Small intestine (tissue), 7 donors: ENCODE results near the gene ZNF653. TPM values are rescaled to one million over a fixed set of nuclear protein-coding genes. Genes with fewer than 3 reads are reported as not detected.

Source experiments
- DNase-seq, 2 donors: peaks; one replicate each; pipeline versions ENCODE4 v3.0.0 to v3.0.0-alpha.2; 2013
- FAIRE-seq: peaks from 2 replicates; lab custom pipeline; 2012; peaks lifted over from hg19 to GRCh38; lab: Jason Lieb, UNC
- H3K27ac ChIP-seq, 3 donors: one replicate each; pipeline ENCODE4 v1.5.1; 2013; ENCODE audit warnings: low read length in 2 of 3, mild to moderate bottlenecking in 2 of 3, control low read depth in 1 of 3, inconsistent platforms in 1 of 3, low read depth in 1 of 3, moderate library complexity in 1 of 3
- H3K27me3 ChIP-seq, 3 donors: one replicate each; pipeline ENCODE4 v1.6.1; 2013; ENCODE audit warnings: low read length in 3 of 3, inconsistent platforms in 1 of 3; ENCODE audit not compliant: control insufficient read depth in 3 of 3, insufficient read depth in 3 of 3
- H3K36me3 ChIP-seq, 3 donors: one replicate each; pipeline ENCODE4 v1.6.1; 2013; ENCODE audit warnings: low read length in 3 of 3, inconsistent platforms in 1 of 3, low read depth in 1 of 3, mild to moderate bottlenecking in 1 of 3, moderate library complexity in 1 of 3; ENCODE audit not compliant: control insufficient read depth in 3 of 3, insufficient read depth in 2 of 3
- H3K4me1 ChIP-seq, 3 donors: one replicate each; pipeline ENCODE4 v1.6.1; 2013; ENCODE audit warnings: low read length in 2 of 3, inconsistent platforms in 1 of 3, low read depth in 1 of 3, mild to moderate bottlenecking in 1 of 3, moderate library complexity in 1 of 3; ENCODE audit not compliant: control insufficient read depth in 3 of 3, insufficient read depth in 2 of 3
- H3K4me3 ChIP-seq, 3 donors: one replicate each; pipeline ENCODE4 v1.5.1; 2013; ENCODE audit warnings: low read length in 3 of 3, control low read depth in 1 of 3, inconsistent platforms in 1 of 3, low read depth in 1 of 3, mild to moderate bottlenecking in 1 of 3, moderate library complexity in 1 of 3
- H3K9me3 ChIP-seq, 2 donors: one replicate each; pipeline ENCODE4 v1.6.1; 2013; ENCODE audit warnings: low read depth in 1 of 2, low read length in 1 of 2; ENCODE audit not compliant: control insufficient read depth in 2 of 2, insufficient read depth in 1 of 2
- WGBS, 3 donors: extraction: QIAGEN DNeasy Blood & Tissue Kit; methylation state at CpG; one replicate each; pipeline ENCODE4 v1.1.7; 2013; 5-methylcytosine and 5-hydroxymethylcytosine counted together
- polyA plus RNA-seq, 4 donors: library from polyadenylated mRNA; stranded (reverse) in 3 of 4; unstranded in 1 of 4; fragments of 200-250 nt in 3 of 4; fragments of 120-200 nt in 1 of 4; gene quantifications; one replicate each; pipeline versions ENCODE4 v1.2.1 to v1.2.3, GENCODE V29; 2013
- donor health status: healthy with polysubstance abuse.
- donor health status: control.
- donor health status: control.
- donor health status: Bipolar disorder and iron deficiency.
- donor health status: healthy.

Gene ZNF653
- polyA plus RNA-seq, 4 donors: 7.5 to 25.1 (median 10.4) TPM

GRCh38 chr19:11494634-11495285, 10.9 kb downstream of the ZNF653 start:
- Histone ChIP-seq H3K27me3 (no peaks in the 10 kb centered on the region), H3K36me3 (peaks cover 0 to 83% (median 2%) of the 10 kb centered on the region in 3 donors), H3K27ac (no peak overlapping the region), H3K4me3 (no peak overlapping the region), H3K4me1 (peaks cover 0 to 16% (median 1%) of the 10 kb centered on the region in 3 donors), H3K9me3 (no peaks in the 10 kb centered on the region)
- 94 to 95% (median 94%) methylated on average over 26 to 27 of the region's 27 CpGs for WGBS, 3 donors
- FAIRE-seq (no peak), DNase-seq (no peak)

GRCh38 chr19:11489378-11489777, 16.3 kb downstream of the ZNF653 start:
- WGBS, 3 donors: 92 to 94% (median 93%) methylated on average over 7 of the region's 7 CpGs
- peaks cover 0 to 18% (median 4%) of the 10 kb centered on the region in 3 donors for H3K4me1 ChIP-seq
- FAIRE-seq (no peak), DNase-seq (no peak)
- H3K27me3 ChIP-seq: no peaks in the 10 kb centered on the region
- H3K9me3 ChIP-seq: no peaks in the 10 kb centered on the region
- H3K4me3 ChIP-seq: no peak overlapping the region
- H3K27ac ChIP-seq: peak overlapping the region in 1 of 3 donors; percentile 82
- peaks cover 0 to 71% (median 0%) of the 10 kb centered on the region in 3 donors for H3K36me3 ChIP-seq

- FAIRE-seq (no peak), DNase-seq (no peak)
- Histone ChIP-seq H3K36me3 (peaks cover 0 to 66% (median 0%) of the 10 kb centered on the region in 3 donors), H3K4me1 (peaks cover 0 to 25% (median 4%) of the 10 kb centered on the region in 3 donors), H3K9me3 (peaks cover 0 to 3% of the 10 kb centered on the region in 2 donors), H3K27me3 (peaks cover 1 to 14% (median 3%) of the 10 kb centered on the region in 3 donors), H3K4me3 (no peak overlapping the region), H3K27ac (no peak overlapping the region)
- 92 to 94% (median 93%) methylated on average over 29 to 45 of the region's 45 CpGs for WGBS, 3 donors
Observed at GRCh38 chr19:11486661-11487503, 18.8 kb downstream of the ZNF653 start.

- Histone ChIP-seq H3K9me3 (peaks cover 0 to 6% of the 10 kb centered on the region in 2 donors), H3K4me1 (peaks cover 0 to 18% (median 4%) of the 10 kb centered on the region in 3 donors), H3K27ac (no peak overlapping the region), H3K27me3 (peaks cover 8 to 26% (median 12%) of the 10 kb centered on the region in 3 donors), H3K36me3 (peaks cover 0 to 58% (median 0%) of the 10 kb centered on the region in 3 donors), H3K4me3 (no peak overlapping the region)
- 92 to 96% (median 94%) methylated on average over 13 of the region's 13 CpGs for WGBS, 3 donors
- no peak for FAIRE-seq
- DNase-seq: no peak
Observed at GRCh38 chr19:11485245-11485837, 20.3 kb downstream of the ZNF653 start.

- H3K27ac ChIP-seq: no peak overlapping the region
- H3K36me3 ChIP-seq: peaks cover 0 to 46% (median 0%) of the 10 kb centered on the region in 3 donors
- WGBS, 3 donors: 75 to 95% (median 83%) methylated on average over 40 to 57 of the region's 57 CpGs
- FAIRE-seq: no peak
- no peak overlapping the region for H3K4me3 ChIP-seq
- H3K9me3 ChIP-seq: peaks cover 0 to 8% of the 10 kb centered on the region in 2 donors
- no peak for DNase-seq
- H3K4me1 ChIP-seq: peaks cover 0 to 13% (median 4%) of the 10 kb centered on the region in 3 donors
- H3K27me3 ChIP-seq: peaks cover 9 to 40% (median 12%) of the 10 kb centered on the region in 3 donors
Observed at GRCh38 chr19:11483366-11484111, 22.1 kb downstream of the ZNF653 start.

- FAIRE-seq (no peak), DNase-seq (peak; percentile 72 to 88)
- Histone ChIP-seq H3K4me3 (peak overlapping the region in 2 of 3 donors; percentile 7 to 19), H3K36me3 (peaks cover 0 to 44% (median 0%) of the 10 kb centered on the region in 3 donors), H3K27me3 (peaks cover 9 to 50% (median 12%) of the 10 kb centered on the region in 3 donors), H3K27ac (no peak overlapping the region), H3K4me1 (peaks cover 0 to 13% (median 4%) of the 10 kb centered on the region in 3 donors), H3K9me3 (peaks cover 0 to 8% of the 10 kb centered on the region in 2 donors)
- WGBS, 3 donors: 2 to 6% (median 4%) methylated on average over 44 to 58 of the region's 58 CpGs
Observed at GRCh38 chr19:11482384-11483050, 23.1 kb downstream of the ZNF653 start.

GRCh38 chr19:11481534-11482383, 23.9 kb downstream of the ZNF653 start:
- peaks cover 9 to 55% (median 12%) of the 10 kb centered on the region in 3 donors for H3K27me3 ChIP-seq

More at GRCh38 chr19:11481534-11482383, 23.9 kb downstream of the ZNF653 start:
- WGBS, 3 donors: 4 to 8% (median 5%) methylated on average over 50 of the region's 50 CpGs
- peaks cover 0 to 8% of the 10 kb centered on the region in 2 donors for H3K9me3 ChIP-seq
- DNase-seq (peak; percentile 40 to 62), FAIRE-seq (no peak)
- H3K4me1 ChIP-seq: peaks cover 0 to 13% (median 4%) of the 10 kb centered on the region in 3 donors
- peaks cover 0 to 36% (median 0%) of the 10 kb centered on the region in 3 donors for H3K36me3 ChIP-seq
- peak overlapping the region in 2 of 3 donors; percentile 7 to 19 for H3K4me3 ChIP-seq
- H3K27ac ChIP-seq: no peak overlapping the region
